A549 (cell line): Measurements from ENCODE around the gene ALDH3A2.
"Not testable (repeated sequence)": the region's sequence is repeated elsewhere in the genome, so short reads cannot be mapped to it uniquely, and the experiment has no call there.

Experiments
- BHLHE40 ChIP-seq: IDR thresholded peaks from 2 replicates; pipeline ENCODE4 v1.6.1; 2012; ENCODE audit warnings: low read depth, low read length, inconsistent platforms
- CBX2 ChIP-seq: fragments of 200-600 bp; sonication (generic); IDR thresholded peaks from 2 replicates; pipeline ENCODE4 v1.6.1; 2016; ENCODE audit warnings: low read depth, mild to moderate bottlenecking, borderline replicate concordance
- CTCF ChIP-seq: fragments of >200 bp; sonication (Bioruptor Twin); formaldehyde crosslinking; IDR thresholded peaks from 3 replicates; pipeline ENCODE4 v1.5.1; 2016
- EHMT2 ChIP-seq: fragments of 200-600 bp; sonication (generic); IDR thresholded peaks from 2 replicates; pipeline ENCODE4 v1.6.1; 2016; ENCODE audit warnings: antibody characterized with exemption, low read depth, mild to moderate bottlenecking, moderate library complexity
- HOXA7 ChIP-seq: fragments of 250-450 bp; sonication (Bioruptor Pico); IDR thresholded peaks from 2 replicates; pipeline ENCODE4 v1.5.0; 2020; ENCODE audit warnings: mild to moderate bottlenecking, moderate library complexity
- MAX ChIP-seq: IDR thresholded peaks from 2 replicates; pipeline ENCODE4 v1.6.1; 2012
- NFE2L2 ChIP-seq: fragments of 150-350 bp; conservative IDR thresholded peaks from 2 replicates; pipeline ENCODE4 v1.6.1; 2014; ENCODE audit warnings: low read length
- POLR2A ChIP-seq: IDR thresholded peaks from 2 replicates; pipeline ENCODE4 v1.6.1; 2012; ENCODE audit warnings: mild to moderate bottlenecking, low read length
- POLR2AphosphoS2 ChIP-seq: conservative IDR thresholded peaks from 2 replicates; pipeline ENCODE4 v1.6.1; 2012; ENCODE audit warnings: low read length, improper control_type of control experiment, inconsistent platforms
- RFX5 ChIP-seq: fragments of 450-650 bp; IDR thresholded peaks from 2 replicates; pipeline ENCODE4 v1.7.1; 2014; ENCODE audit warnings: antibody characterized with exemption, mild to moderate bottlenecking, moderate library complexity
- RNF2 ChIP-seq: fragments of 200-600 bp; sonication (generic); IDR thresholded peaks from 2 replicates; pipeline ENCODE4 v1.6.1; 2016; ENCODE audit warnings: low read depth, mild to moderate bottlenecking, antibody characterized with exemption, moderate library complexity, borderline replicate concordance
- SMC3 ChIP-seq: fragments of >200 bp; sonication (Bioruptor Twin); formaldehyde crosslinking; IDR thresholded peaks from 3 replicates; pipeline ENCODE4 v1.6.1; 2018; ENCODE audit warnings: inconsistent platforms
- ZNF302 ChIP-seq: fragments of 250-450 bp; sonication (Bioruptor Pico); IDR thresholded peaks from 2 replicates; pipeline ENCODE4 v1.9.0; 2021; ENCODE audit warnings: inconsistent platforms, mild to moderate bottlenecking, moderate library complexity
- TF ChIP-seq, protein P1 (sequence below): fragments of 250-450 bp; sonication (Bioruptor Pico); IDR thresholded peaks from 2 replicates; pipeline ENCODE4 v1.5.0; 2021; ENCODE audit warnings: mild to moderate bottlenecking, moderate library complexity, borderline replicate concordance

DNA sequence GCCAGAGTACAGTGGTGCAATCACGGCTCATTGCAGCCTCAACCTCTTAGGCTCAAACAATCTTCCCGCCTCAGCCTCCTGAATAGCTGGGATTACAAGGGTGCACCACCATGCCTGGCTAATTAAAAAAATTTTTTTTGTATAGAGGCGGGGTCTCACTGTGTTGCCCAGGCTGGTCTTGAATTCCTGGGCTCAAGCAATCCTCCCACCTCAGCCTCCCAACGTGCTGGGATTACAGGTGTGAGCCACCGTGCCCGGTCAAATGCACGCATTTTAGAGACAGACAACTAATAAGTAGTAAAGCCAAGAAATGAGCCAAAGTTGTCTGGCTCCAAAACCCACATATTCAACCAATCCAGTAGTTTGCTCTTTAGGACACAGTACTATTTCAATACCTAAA is 21.1 kb downstream of the ALDH3A2 start:
- not testable (repeated sequence) for TF ChIP-seq RFX5; POLR2A; CTCF; EHMT2; CBX2; POLR2AphosphoS2; MAX; NFE2L2; ZNF302 (CRISPR knock-in tag); BHLHE40; RNF2; SMC3; HOXA7 (CRISPR knock-in tag)
- TF ChIP-seq, protein P1, sequence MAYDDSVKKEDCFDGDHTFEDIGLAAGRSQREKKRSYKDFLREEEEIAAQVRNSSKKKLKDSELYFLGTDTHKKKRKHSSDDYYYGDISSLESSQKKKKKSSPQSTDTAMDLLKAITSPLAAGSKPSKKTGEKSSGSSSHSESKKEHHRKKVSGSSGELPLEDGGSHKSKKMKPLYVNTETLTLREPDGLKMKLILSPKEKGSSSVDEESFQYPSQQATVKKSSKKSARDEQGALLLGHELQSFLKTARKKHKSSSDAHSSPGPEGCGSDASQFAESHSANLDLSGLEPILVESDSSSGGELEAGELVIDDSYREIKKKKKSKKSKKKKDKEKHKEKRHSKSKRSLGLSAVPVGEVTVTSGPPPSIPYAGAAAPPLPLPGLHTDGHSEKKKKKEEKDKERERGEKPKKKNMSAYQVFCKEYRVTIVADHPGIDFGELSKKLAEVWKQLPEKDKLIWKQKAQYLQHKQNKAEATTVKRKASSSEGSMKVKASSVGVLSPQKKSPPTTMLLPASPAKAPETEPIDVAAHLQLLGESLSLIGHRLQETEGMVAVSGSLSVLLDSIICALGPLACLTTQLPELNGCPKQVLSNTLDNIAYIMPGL (CRISPR knock-in tag), result not testable (repeated sequence)
